HepG2 (cell line): ENCODE data around the gene SMC1A. TPM values are rescaled to one million over a fixed set of nuclear protein-coding genes. Genes with fewer than 3 reads are reported as not detected.
A peak's percentile ranks its signal among the peaks of the same experiment; 100 is the strongest.

Source experiments
- ATM ChIP-seq: fragments of 450-650 bp; IDR thresholded peaks from 2 replicates; pipeline ENCODE4 v1.7.1; 2017; ENCODE audit warnings: mild to moderate bottlenecking, borderline replicate concordance
- BCL6 ChIP-seq: IDR thresholded peaks from 2 replicates; pipeline ENCODE4 v1.6.1; 2016; ENCODE audit warnings: missing genetic modification reagents, missing compliant biosample characterization
- ESRRA ChIP-seq: sonication (generic); formaldehyde crosslinking; IDR thresholded peaks from 2 replicates; pipeline ENCODE4 v1.5.1; 2020; ENCODE audit warnings: mild to moderate bottlenecking, low read depth, missing genetic modification reagents
- EZH2 ChIP-seq: conservative IDR thresholded peaks from 2 replicates; pipeline ENCODE4 v1.6.1; 2012; ENCODE audit warnings: mild to moderate bottlenecking, low read depth, low read length, moderate library complexity
- GATA4 ChIP-seq: sonication (generic); IDR thresholded peaks from 2 replicates; pipeline ENCODE4 v1.6.1; 2016; ENCODE audit warnings: antibody characterized with exemption, low read depth, borderline replicate concordance
- HNF4G ChIP-seq, 2 experiments: sonication (generic) in 1 of 2; formaldehyde crosslinking in 1 of 2; IDR thresholded peaks; 2 replicates each; pipeline versions ENCODE4 v1.4.0 to v1.6.1; 2011 to 2020; ENCODE audit warnings: borderline replicate concordance in 2 of 2, low read depth in 2 of 2, mild to moderate bottlenecking in 2 of 2, low read length in 1 of 2, missing genetic modification reagents in 1 of 2, moderate library complexity in 1 of 2
- MEF2D ChIP-seq: sonication (generic); formaldehyde crosslinking; IDR thresholded peaks from 2 replicates; pipeline ENCODE4 v1.5.1; 2020; ENCODE audit warnings: mild to moderate bottlenecking, missing genetic modification reagents
- MXD4 ChIP-seq: IDR thresholded peaks from 2 replicates; pipeline ENCODE4 v1.6.1; 2016; ENCODE audit warnings: mild to moderate bottlenecking, missing biosample characterization, missing genetic modification reagents
- NCOA2 ChIP-seq: sonication (generic); formaldehyde crosslinking; IDR thresholded peaks from 2 replicates; pipeline ENCODE4 v1.8.0; 2022; ENCODE audit warnings: inconsistent platforms
- NONO ChIP-seq, 2 experiments: fragments of 450-650 bp in 1 of 2; sonication (generic) in 1 of 2; formaldehyde crosslinking in 1 of 2; IDR thresholded peaks in 1 of 2; conservative IDR thresholded peaks in 1 of 2; 2 replicates each; pipeline versions ENCODE4 v1.6.1 to v1.8.0; 2017 to 2022; ENCODE audit warnings: mild to moderate bottlenecking in 1 of 2, missing genetic modification reagents in 1 of 2, moderate library complexity in 1 of 2
- PAF1 ChIP-seq: IDR thresholded peaks from 2 replicates; pipeline ENCODE4 v1.6.1; 2016; ENCODE audit warnings: missing genetic modification reagents, missing compliant biosample characterization
- RXRB ChIP-seq: IDR thresholded peaks from 2 replicates; pipeline ENCODE4 v1.6.1; 2016; ENCODE audit warnings: borderline replicate concordance, missing genetic modification reagents, missing compliant biosample characterization
- ZBTB20 ChIP-seq: sonication (generic); formaldehyde crosslinking; IDR thresholded peaks from 2 replicates; pipeline ENCODE4 v1.8.1; 2023; ENCODE audit warnings: missing genetic modification reagents, low read depth, mild to moderate bottlenecking, borderline replicate concordance
- ZNF263 ChIP-seq: sonication (generic); formaldehyde crosslinking; IDR thresholded peaks from 2 replicates; pipeline ENCODE4 v1.4.0; 2020; ENCODE audit warnings: missing genetic modification reagents
- ZNF343 ChIP-seq: sonication (generic); formaldehyde crosslinking; IDR thresholded peaks from 2 replicates; pipeline ENCODE4 v1.4.0; 2020; ENCODE audit warnings: mild to moderate bottlenecking, missing genetic modification reagents
- ZNF556 ChIP-seq: sonication (generic); formaldehyde crosslinking; IDR thresholded peaks from 2 replicates; pipeline ENCODE4 v1.4.0; 2020; ENCODE audit warnings: mild to moderate bottlenecking, missing genetic modification reagents, borderline replicate concordance
- ZNF737 ChIP-seq: sonication (generic); formaldehyde crosslinking; IDR thresholded peaks from 2 replicates; pipeline ENCODE4 v1.5.0; 2020; ENCODE audit warnings: missing genetic modification reagents, mild to moderate bottlenecking, borderline replicate concordance
- polyA plus RNA-seq, 8 experiments: library from polyadenylated mRNA; depleted of rRNA in 3 of 8; stranded (reverse) in 7 of 8; unstranded in 1 of 8; fragments of >200 nt; fragmentation: Illumina TruSeq in 4 of 8; extraction: Trizol in 4 of 8; gene quantifications; 2 replicates each; pipeline versions ENCODE4 v1.2.1 to v1.2.3, GENCODE V29; 2011 to 2016; ENCODE audit warnings: low read depth in 4 of 8, missing spikeins in 1 of 8, mixed read lengths in 1 of 8; ENCODE audit not compliant: insufficient read depth in 1 of 8
- total RNA-seq, 5 experiments: library from RNA; depleted of rRNA; stranded (reverse); fragments of >200 nt; fragmentation: Illumina TruSeq; extraction: Trizol; gene quantifications; 2 replicates each; pipeline ENCODE4 v1.2.3, GENCODE V29; 2016; ENCODE audit warnings: low read depth in 1 of 5
- TF ChIP-seq, protein P1 (sequence below): sonication (generic); formaldehyde crosslinking; IDR thresholded peaks from 2 replicates; pipeline ENCODE4 v1.4.0; 2020; ENCODE audit warnings: mild to moderate bottlenecking, missing genetic modification reagents
- TF ChIP-seq, protein P2 (sequence below): sonication (generic); formaldehyde crosslinking; IDR thresholded peaks from 2 replicates; pipeline ENCODE4 v1.8.1; 2023; ENCODE audit warnings: missing genetic modification reagents, mild to moderate bottlenecking, borderline replicate concordance
- TF ChIP-seq, protein P3 (sequence below): sonication (generic); formaldehyde crosslinking; IDR thresholded peaks from 2 replicates; pipeline ENCODE4 v1.4.0; 2020; ENCODE audit warnings: missing genetic modification reagents, low read depth, mild to moderate bottlenecking, borderline replicate concordance
- TF ChIP-seq, protein P4 (sequence below): sonication (generic); formaldehyde crosslinking; IDR thresholded peaks from 2 replicates; pipeline ENCODE4 v1.4.0; 2020; ENCODE audit warnings: missing genetic modification reagents
- TF ChIP-seq, protein P5 (sequence below): IDR thresholded peaks from 2 replicates; pipeline ENCODE4 v1.6.1; 2016

SMC1A gene
- total and polyA plus RNA-seq, 2 of the 13 experiments (the other 11 are each of a cell fraction or from before 2014, with no cell fraction given) = 9.4 to 46.6 TPM

DNA sequence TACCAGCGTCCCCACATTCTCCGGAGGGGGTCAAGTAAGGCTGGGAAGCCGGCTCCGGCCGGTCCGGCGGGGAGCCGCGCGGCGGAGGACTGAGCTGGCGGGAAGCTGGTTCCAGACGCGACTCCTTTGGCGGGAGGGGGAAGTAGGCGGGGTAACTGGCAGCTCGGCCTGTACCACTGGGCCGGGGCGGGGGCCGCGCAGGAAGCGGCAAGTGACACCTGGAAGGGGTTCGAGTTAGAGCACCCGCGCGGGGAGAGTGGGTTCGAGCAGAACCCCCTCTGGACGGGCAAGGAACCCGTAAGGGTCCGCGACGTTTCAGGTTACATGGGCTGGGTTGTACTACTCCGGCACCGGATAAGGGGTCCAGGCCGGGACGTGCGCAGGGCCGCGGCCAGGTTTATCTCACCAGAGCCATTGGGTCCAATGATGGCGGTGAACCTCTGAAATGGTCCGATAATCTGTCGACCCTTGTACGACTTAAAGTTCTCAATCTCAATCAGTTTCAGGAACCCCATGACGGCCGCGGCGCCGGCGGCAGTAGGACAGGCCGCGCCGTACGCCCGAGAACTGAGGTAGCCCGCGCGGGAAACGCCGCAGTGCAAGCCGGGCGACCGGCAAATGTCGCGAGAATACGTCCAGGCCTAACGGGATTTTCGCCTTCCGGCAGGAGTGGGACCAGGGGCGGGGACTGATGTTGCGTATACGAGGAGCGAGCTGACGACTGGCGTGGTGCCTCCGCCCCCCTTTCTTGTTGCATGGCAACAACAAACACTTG is at the start of gene SMC1A (continued):
- TF ChIP-seq, protein P1, sequence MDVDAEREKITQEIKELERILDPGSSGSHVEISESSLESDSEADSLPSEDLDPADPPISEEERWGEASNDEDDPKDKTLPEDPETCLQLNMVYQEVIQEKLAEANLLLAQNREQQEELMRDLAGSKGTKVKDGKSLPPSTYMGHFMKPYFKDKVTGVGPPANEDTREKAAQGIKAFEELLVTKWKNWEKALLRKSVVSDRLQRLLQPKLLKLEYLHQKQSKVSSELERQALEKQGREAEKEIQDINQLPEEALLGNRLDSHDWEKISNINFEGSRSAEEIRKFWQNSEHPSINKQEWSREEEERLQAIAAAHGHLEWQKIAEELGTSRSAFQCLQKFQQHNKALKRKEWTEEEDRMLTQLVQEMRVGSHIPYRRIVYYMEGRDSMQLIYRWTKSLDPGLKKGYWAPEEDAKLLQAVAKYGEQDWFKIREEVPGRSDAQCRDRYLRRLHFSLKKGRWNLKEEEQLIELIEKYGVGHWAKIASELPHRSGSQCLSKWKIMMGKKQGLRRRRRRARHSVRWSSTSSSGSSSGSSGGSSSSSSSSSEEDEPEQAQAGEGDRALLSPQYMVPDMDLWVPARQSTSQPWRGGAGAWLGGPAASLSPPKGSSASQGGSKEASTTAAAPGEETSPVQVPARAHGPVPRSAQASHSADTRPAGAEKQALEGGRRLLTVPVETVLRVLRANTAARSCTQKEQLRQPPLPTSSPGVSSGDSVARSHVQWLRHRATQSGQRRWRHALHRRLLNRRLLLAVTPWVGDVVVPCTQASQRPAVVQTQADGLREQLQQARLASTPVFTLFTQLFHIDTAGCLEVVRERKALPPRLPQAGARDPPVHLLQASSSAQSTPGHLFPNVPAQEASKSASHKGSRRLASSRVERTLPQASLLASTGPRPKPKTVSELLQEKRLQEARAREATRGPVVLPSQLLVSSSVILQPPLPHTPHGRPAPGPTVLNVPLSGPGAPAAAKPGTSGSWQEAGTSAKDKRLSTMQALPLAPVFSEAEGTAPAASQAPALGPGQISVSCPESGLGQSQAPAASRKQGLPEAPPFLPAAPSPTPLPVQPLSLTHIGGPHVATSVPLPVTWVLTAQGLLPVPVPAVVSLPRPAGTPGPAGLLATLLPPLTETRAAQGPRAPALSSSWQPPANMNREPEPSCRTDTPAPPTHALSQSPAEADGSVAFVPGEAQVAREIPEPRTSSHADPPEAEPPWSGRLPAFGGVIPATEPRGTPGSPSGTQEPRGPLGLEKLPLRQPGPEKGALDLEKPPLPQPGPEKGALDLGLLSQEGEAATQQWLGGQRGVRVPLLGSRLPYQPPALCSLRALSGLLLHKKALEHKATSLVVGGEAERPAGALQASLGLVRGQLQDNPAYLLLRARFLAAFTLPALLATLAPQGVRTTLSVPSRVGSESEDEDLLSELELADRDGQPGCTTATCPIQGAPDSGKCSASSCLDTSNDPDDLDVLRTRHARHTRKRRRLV = no peak
- TF ChIP-seq, protein P2, sequence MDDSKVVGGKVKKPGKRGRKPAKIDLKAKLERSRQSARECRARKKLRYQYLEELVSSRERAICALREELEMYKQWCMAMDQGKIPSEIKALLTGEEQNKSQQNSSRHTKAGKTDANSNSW (CRISPR knock-in tag) = no peak
- TF ChIP-seq NONO (IDR thresholded peaks at IDR 0.05) = no peak
- TF ChIP-seq NONO (CRISPR knock-in tag; conservative IDR thresholded peaks at IDR 0.05) = no peak
- peak; percentile 33; the same call in 1 of the 2 replicates for TF ChIP-seq RXRB (CRISPR knock-in tag)
- TF ChIP-seq, protein P3, sequence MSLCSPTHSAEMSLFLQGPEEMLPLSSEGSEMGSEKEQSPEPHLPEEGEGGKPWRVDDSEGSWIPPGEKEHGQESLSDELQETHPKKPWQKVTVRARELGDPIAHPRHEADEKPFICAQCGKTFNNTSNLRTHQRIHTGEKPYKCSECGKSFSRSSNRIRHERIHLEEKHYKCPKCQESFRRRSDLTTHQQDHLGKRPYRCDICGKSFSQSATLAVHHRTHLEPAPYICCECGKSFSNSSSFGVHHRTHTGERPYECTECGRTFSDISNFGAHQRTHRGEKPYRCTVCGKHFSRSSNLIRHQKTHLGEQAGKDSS (CRISPR knock-in tag) = no peak
- no peak for TF ChIP-seq ZBTB20 (CRISPR knock-in tag)
- TF ChIP-seq HNF4G (IDR thresholded peaks at IDR 0.05; ENCODE audit: borderline replicate concordance, low read depth, low read length) = no peak
- TF ChIP-seq HNF4G (CRISPR knock-in tag; IDR thresholded peaks at IDR 0.05; ENCODE audit: borderline replicate concordance, low read depth) = no peak
- TF ChIP-seq MXD4 (CRISPR knock-in tag) = no peak
- TF ChIP-seq ATM = no peak
- TF ChIP-seq ZNF737 (CRISPR knock-in tag) = no peak
- TF ChIP-seq GATA4 = no peak
- TF ChIP-seq, protein P4, sequence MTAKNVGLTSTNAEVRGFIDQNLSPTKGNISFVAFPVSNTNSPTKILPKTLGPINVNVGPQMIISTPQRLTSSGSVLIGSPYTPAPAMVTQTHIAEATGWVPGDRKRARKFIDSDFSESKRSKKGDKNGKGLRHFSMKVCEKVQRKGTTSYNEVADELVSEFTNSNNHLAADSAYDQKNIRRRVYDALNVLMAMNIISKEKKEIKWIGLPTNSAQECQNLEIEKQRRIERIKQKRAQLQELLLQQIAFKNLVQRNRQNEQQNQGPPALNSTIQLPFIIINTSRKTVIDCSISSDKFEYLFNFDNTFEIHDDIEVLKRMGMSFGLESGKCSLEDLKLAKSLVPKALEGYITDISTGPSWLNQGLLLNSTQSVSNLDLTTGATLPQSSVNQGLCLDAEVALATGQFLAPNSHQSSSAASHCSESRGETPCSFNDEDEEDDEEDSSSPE (CRISPR knock-in tag) = peak; percentile 91
- TF ChIP-seq, protein P5, sequence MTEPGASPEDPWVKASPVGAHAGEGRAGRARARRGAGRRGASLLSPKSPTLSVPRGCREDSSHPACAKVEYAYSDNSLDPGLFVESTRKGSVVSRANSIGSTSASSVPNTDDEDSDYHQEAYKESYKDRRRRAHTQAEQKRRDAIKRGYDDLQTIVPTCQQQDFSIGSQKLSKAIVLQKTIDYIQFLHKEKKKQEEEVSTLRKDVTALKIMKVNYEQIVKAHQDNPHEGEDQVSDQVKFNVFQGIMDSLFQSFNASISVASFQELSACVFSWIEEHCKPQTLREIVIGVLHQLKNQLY (CRISPR knock-in tag) = no peak
- no peak for TF ChIP-seq ZNF556 (CRISPR knock-in tag)
- no peak for TF ChIP-seq BCL6
- no peak for TF ChIP-seq ZNF343
- TF ChIP-seq EZH2 = no peak
- no peak for TF ChIP-seq PAF1 (CRISPR knock-in tag)
- TF ChIP-seq MEF2D (CRISPR knock-in tag) = no peak
- no peak for TF ChIP-seq ESRRA (CRISPR knock-in tag)
- peak; percentile 24; the same call in 1 of the 2 replicates for TF ChIP-seq NCOA2 (CRISPR knock-in tag)
- TF ChIP-seq ZNF263 = no peak
